Stimulated activated CD4-positive, alpha-beta T cell treated with anti-CD3 and anti-CD28 coated beads, Interleukin-4, amount 100 ng/mL, for 24 hours (primary cell): ENCODE results near the gene MFAP5.

Experiments
- DNase-seq: peaks from one replicate; pipeline ENCODE4 v3.0.0-alpha.2; 2020

Gene MFAP5

GRCh38 chr12:8662593-8662992 is at the start of gene MFAP5:
MFAP5 (minus strand) TSS chr12:8662826; CDS start chr12:8662104, 722 bp downstream.
- no peak for DNase-seq

DNA sequence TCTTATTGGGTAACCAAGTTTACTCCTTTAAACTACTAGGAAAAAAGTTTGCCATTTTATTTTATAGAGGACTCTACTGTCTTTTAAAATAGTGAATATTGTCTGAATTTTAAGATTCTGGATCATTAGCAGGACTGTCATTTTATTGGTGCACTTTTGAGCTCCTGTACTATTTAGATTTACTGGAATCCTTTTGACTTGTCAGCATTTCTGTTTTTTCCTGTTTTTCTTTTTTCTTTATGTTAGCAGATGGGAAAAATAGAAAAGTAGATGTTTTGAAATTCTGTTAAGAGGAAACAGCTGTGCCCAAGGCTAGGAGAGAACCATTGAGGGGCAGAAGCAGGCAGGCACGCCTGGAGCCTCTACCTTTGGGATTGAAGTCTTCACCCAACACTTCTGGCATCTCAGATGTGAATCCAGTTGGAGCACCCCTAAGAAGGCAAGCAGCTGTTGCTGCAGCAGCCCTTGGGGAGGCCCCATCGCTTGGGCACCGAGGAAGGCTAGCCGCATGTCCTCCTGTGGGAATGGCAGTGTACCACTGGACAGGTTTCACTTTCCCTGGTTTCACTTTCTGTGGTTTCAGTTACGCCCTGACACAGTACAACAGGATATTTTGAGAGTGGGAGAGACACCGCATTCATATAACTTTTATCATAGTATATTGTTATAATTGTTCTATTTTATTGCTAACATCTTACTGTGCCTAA is 46.7 kb upstream of the MFAP5 start:
- DNase-seq = no peak

- no peak for DNase-seq
These were observed 39.5 kb upstream of the MFAP5 start for GRCh38 chr12:8702159-8702558.

- DNase-seq = no peak
These were observed 38.5 kb upstream of the MFAP5 start for GRCh38 chr12:8701046-8701660.

GRCh38 chr12:8699714-8700113 is 37.1 kb upstream of the MFAP5 start:
- DNase-seq = no peak

DNA sequence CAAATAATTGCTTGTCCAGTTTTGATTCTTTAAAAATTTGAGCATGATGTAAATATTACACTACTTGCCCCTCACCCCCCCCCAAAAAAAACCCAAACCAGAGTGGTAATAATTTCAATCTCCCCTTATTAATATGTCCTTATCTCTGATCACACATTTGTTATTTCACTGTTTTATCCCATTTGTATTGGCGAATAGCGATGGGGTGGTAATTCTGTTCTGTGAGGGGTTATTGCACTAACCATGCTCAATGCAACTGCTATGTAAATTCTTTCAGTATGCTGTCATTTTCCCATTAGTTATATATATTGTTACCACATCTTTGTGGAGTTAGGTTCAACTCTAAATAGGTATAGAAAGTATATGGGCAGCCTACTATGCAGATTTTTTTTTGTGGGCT is 36.3 kb upstream of the MFAP5 start:
- no peak for DNase-seq

- DNase-seq = peak; percentile 41
These were observed 35.7 kb upstream of the MFAP5 start for GRCh38 chr12:8698132-8698851.

GRCh38 chr12:8697476-8698131 is 35.0 kb upstream of the MFAP5 start, which contains the start of gene RIMKLB:
RIMKLB (plus strand) TSS chr12:8697991; CDS start chr12:8713867, 15,876 bp downstream.
- DNase-seq = peak; percentile 77

- no peak for DNase-seq
These were observed 34.5 kb upstream of the MFAP5 start for GRCh38 chr12:8697120-8697475.

DNA sequence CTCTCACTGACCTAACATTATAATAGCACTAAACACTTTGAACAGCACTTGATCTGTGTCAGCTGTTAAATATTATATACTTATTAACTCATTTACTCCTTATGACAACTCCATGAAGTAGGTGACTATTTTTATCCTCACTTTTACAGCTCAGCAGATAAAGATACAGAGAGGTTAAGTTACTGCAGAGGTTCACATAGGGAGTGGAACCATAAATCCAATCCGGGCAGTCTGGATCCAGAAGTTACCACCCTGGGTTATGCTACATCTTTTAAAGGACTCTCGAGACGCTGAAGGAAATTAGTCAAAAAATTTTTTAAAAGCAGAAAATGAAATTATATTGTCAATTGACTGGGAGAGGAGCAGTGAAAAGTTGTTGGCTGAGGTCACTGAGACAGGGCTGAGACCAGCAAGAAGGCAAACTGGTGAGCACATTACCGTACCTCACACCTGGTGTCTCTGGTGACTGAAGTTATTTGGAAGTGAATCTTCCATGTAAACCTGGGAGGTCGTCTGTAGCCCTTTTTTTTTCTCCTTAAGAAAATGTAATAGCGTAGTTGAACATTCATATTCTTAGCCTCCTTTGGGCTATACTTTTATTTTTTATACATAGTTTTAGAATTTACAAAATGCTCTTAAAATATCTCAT is 33.9 kb upstream of the MFAP5 start:
- DNase-seq = no peak

DNA sequence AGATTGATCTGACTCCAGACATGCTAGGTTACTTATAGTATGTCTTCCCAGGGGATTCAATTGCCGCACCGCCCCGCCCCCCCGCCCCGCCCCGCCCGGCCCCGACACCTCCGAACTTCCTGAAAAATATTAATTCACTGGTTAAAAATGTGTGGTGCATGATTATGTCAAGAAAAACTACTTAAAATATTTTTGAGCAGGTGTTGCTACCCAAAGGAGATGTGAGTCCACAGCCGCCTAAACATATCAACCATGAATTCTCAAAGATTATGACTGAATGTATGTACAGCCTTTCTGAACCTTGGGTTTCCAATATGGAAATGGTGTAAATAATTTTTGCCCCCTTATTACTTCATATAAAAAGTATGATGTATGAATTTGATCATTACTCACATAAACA is 32.5 kb upstream of the MFAP5 start:
- no peak for DNase-seq

- DNase-seq = no peak
These were observed 29.9 kb upstream of the MFAP5 start for GRCh38 chr12:8692573-8692972.

- no peak for DNase-seq
These were observed 27.1 kb upstream of the MFAP5 start for GRCh38 chr12:8689681-8690080.

- DNase-seq = no peak
These were observed 25.4 kb upstream of the MFAP5 start for GRCh38 chr12:8687846-8688601.

GRCh38 chr12:8685051-8685450 is 22.4 kb upstream of the MFAP5 start:
- no peak for DNase-seq

- no peak for DNase-seq
These were observed 18.7 kb upstream of the MFAP5 start for GRCh38 chr12:8681129-8681884.

DNA sequence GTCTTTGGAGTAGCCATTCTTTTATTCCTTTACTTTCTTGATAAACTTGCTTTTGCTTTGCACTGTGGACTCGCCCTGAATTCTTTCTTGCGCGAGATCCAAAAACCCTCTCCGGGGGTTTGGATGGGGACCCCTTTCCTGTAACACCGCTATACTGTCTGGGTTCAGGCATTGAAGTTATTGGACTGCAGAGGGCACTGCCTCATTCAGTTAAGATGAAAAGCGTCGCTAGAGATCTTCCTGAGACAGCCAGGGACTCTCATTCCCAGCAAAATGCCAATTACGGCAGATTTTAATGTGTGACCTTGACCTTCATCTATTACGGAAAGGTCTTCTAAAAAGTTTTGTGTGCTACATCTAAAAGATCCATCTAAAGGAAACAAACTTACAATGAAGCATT is 17.9 kb upstream of the MFAP5 start:
- DNase-seq = no peak

GRCh38 chr12:8678661-8679111 is 16.1 kb upstream of the MFAP5 start:
- DNase-seq = no peak

- no peak for DNase-seq
These were observed 14.7 kb upstream of the MFAP5 start for GRCh38 chr12:8677362-8677761.

GRCh38 chr12:8676651-8677050 is 14.0 kb upstream of the MFAP5 start:
- no peak for DNase-seq

DNA sequence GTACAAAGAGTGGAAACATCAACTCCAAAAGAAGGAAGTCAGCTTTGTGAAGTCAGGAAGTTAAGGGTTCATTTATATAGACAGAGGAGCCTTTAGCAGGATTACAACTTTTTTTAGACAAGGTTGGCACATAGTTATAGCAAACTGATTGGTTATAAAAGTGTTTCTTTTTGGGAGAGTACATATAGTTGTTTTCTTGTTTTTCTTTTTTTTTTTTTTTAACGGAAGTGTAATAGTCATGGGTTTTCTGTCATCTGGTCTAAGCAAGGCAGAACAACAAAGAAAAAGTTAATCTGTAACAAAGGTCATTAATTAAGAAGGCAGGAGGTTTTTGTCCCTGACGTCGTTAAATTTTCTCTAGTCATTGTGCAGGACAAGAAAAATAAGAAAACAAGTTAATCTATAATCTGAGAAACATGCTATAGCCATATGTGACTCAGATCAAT is 13.0 kb upstream of the MFAP5 start:
- no peak for DNase-seq
